ENCODE data around the gene MT1B.
A peak's percentile ranks its signal among the peaks of the same experiment; 100 is the strongest.
"Not testable (repeated sequence)": the region's sequence is repeated elsewhere in the genome, so short reads cannot be mapped to it uniquely, and the experiment has no call there.

Gene MT1B

GRCh38 chr16:56669005-56669839 lies 17.5 kb downstream of the MT1B start, which contains the start of gene MT1H:
Gene MT1H, plus strand, starts transcription at chr16:56669814. Its CDS starts 71 bp downstream, at chr16:56669885.
- DNase-seq: no peak

- DNase-seq: no peak
Observed at GRCh38 chr16:56669840-56670619, 18.3 kb downstream of the MT1B start.

GRCh38 chr16:56670620-56670934 lies 18.9 kb downstream of the MT1B start:
- no peak for DNase-seq

- DNase-seq: not testable (repeated sequence)
Observed at GRCh38 chr16:56671691-56672090, 20.0 kb downstream of the MT1B start.

- not testable (repeated sequence) for DNase-seq
Observed at GRCh38 chr16:56672171-56672570, 20.5 kb downstream of the MT1B start.

GRCh38 chr16:56672761-56673536 lies 21.3 kb downstream of the MT1B start:
- no peak for DNase-seq

- no peak for DNase-seq
Observed at GRCh38 chr16:56673921-56674320, 22.2 kb downstream of the MT1B start.

GRCh38 chr16:56674570-56674969 lies 22.9 kb downstream of the MT1B start:
- DNase-seq: not testable (repeated sequence)

- peak; percentile 60 for DNase-seq
Observed at GRCh38 chr16:56675685-56676210, 24.1 kb downstream of the MT1B start.

GRCh38 chr16:56677474-56677873 lies 25.8 kb downstream of the MT1B start:
- DNase-seq: no peak

GRCh38 chr16:56679078-56679730 lies 27.5 kb downstream of the MT1B start:
- no peak for DNase-seq

GRCh38 chr16:56679818-56680217 lies 28.1 kb downstream of the MT1B start:
- no peak for DNase-seq

GRCh38 chr16:56681939-56682702 lies 30.4 kb downstream of the MT1B start, which contains the start of gene MT1X:
Gene MT1X, plus strand, starts transcription at chr16:56682470. Its CDS starts 71 bp downstream, at chr16:56682541.
- DNase-seq: peak; percentile 90

- DNase-seq: no peak
Observed at GRCh38 chr16:56682703-56683397, 31.2 kb downstream of the MT1B start.

- DNase-seq: no peak
Observed at GRCh38 chr16:56683424-56684172, 31.9 kb downstream of the MT1B start.

- no peak for DNase-seq
Observed at GRCh38 chr16:56684256-56684925, 32.7 kb downstream of the MT1B start.

GRCh38 chr16:56684926-56685590 lies 33.4 kb downstream of the MT1B start:
- DNase-seq: no peak

GRCh38 chr16:56686758-56687157 lies 35.1 kb downstream of the MT1B start:
- DNase-seq: no peak

GRCh38 chr16:56688762-56689161 lies 37.1 kb downstream of the MT1B start:
- no peak for DNase-seq

Measured in stimulated activated CD4-positive, alpha-beta T cell treated with anti-CD3 and anti-CD28 coated beads, Interleukin-4, amount 100 ng/mL, for 24 hours (primary cell).